ENCODE results near the gene PER2.
A peak's percentile ranks its signal among the peaks of the same experiment; 100 is the strongest.

The PER2 gene

GRCh38 chr2:238238766-238239542 is 49.5 kb downstream of the PER2 start:
- H2BK5ac ChIP-seq (ENCODE audit: low read depth, low read length, poor library complexity): no peak overlapping the region
- no peaks in the 10 kb centered on the region for H3K36me3 ChIP-seq (ENCODE audit: control insufficient read depth in 1 of 2, insufficient read depth in 2 of 2, low read length in 2 of 2)
- H3K4me3 ChIP-seq (ENCODE audit: low read depth, low read length): peak overlapping the region; percentile 86
- H3K27ac ChIP-seq (ENCODE audit: low read depth, low read length): no peak overlapping the region
- DNase-seq: no peak
- H4K8ac ChIP-seq (ENCODE audit: low read depth, low read length): no peak overlapping the region
- H3K18ac ChIP-seq (ENCODE audit: low read length): no peak overlapping the region
- H3K23ac ChIP-seq (ENCODE audit: low read length): no peak overlapping the region
- peaks cover 0 to 16% of the 10 kb centered on the region in 2 experiments for H3K4me1 ChIP-seq (ENCODE audit: control insufficient read depth in 1 of 2, insufficient read depth in 2 of 2, low read length in 2 of 2)
- H3K27me3 ChIP-seq (ENCODE audit: insufficient read depth, low read length): peaks cover 29% of the 10 kb centered on the region
- no peak overlapping the region for H4K91ac ChIP-seq (ENCODE audit: low read depth, low read length)
- H2AFZ ChIP-seq (ENCODE audit: insufficient read depth, low read length, poor library complexity): no peak overlapping the region
- no peak overlapping the region for H2BK120ac ChIP-seq (ENCODE audit: insufficient read depth, low read length, poor library complexity)
- H3K9me3 ChIP-seq (ENCODE audit: insufficient read depth, low read depth, low read length): peaks cover 8% of the 10 kb centered on the region
- no peak overlapping the region for H4K12ac ChIP-seq (ENCODE audit: low read depth, low read length)
- no peak overlapping the region for H2AK5ac ChIP-seq (ENCODE audit: low read length)
- H3K4ac ChIP-seq (ENCODE audit: low read depth, low read length): no peak overlapping the region
- H3K79me2 ChIP-seq (ENCODE audit: control insufficient read depth, insufficient read depth, low read length, poor library complexity): peaks cover 4% of the 10 kb centered on the region
- peaks cover 7% of the 10 kb centered on the region for H3K79me1 ChIP-seq (ENCODE audit: low read length)
- no peak overlapping the region for H3K9ac ChIP-seq (ENCODE audit: low read length)
- no CpG with 5 or more reads among the region's 75 CpGs for WGBS (ENCODE audit: extremely low coverage, insufficient coverage, insufficient read length)
- peak overlapping the region; percentile 97 for H3K4me2 ChIP-seq (ENCODE audit: low read length)
- no peak overlapping the region for H2BK12ac ChIP-seq (ENCODE audit: low read length)
- no peak overlapping the region for H3K14ac ChIP-seq (ENCODE audit: low read length)

- WGBS (ENCODE audit: extremely low coverage, insufficient coverage, insufficient read length): no CpG with 5 or more reads among the region's 5 CpGs
- no peak overlapping the region for H3K4ac ChIP-seq (ENCODE audit: low read depth, low read length)
- H3K4me3 ChIP-seq (ENCODE audit: low read depth, low read length): no peak overlapping the region
- no peak overlapping the region for H3K14ac ChIP-seq (ENCODE audit: low read length)
- no peak overlapping the region for H2BK120ac ChIP-seq (ENCODE audit: insufficient read depth, low read length, poor library complexity)
- no peak for DNase-seq
- H3K9me3 ChIP-seq (ENCODE audit: insufficient read depth, low read depth, low read length): peaks cover 8% of the 10 kb centered on the region
- peaks cover 0 to 16% of the 10 kb centered on the region in 2 experiments for H3K4me1 ChIP-seq (ENCODE audit: control insufficient read depth in 1 of 2, insufficient read depth in 2 of 2, low read length in 2 of 2)
- peaks cover 4% of the 10 kb centered on the region for H3K79me2 ChIP-seq (ENCODE audit: control insufficient read depth, insufficient read depth, low read length, poor library complexity)
- no peak overlapping the region for H2AK5ac ChIP-seq (ENCODE audit: low read length)
- H4K8ac ChIP-seq (ENCODE audit: low read depth, low read length): no peak overlapping the region
- peaks cover 7% of the 10 kb centered on the region for H3K79me1 ChIP-seq (ENCODE audit: low read length)
- no peak overlapping the region for H3K18ac ChIP-seq (ENCODE audit: low read length)
- H3K23ac ChIP-seq (ENCODE audit: low read length): no peak overlapping the region
- H3K9ac ChIP-seq (ENCODE audit: low read length): no peak overlapping the region
- peaks cover 29% of the 10 kb centered on the region for H3K27me3 ChIP-seq (ENCODE audit: insufficient read depth, low read length)
- no peak overlapping the region for H2BK5ac ChIP-seq (ENCODE audit: low read depth, low read length, poor library complexity)
- no peak overlapping the region for H2BK12ac ChIP-seq (ENCODE audit: low read length)
- H2AFZ ChIP-seq (ENCODE audit: insufficient read depth, low read length, poor library complexity): no peak overlapping the region
- no peak overlapping the region for H4K12ac ChIP-seq (ENCODE audit: low read depth, low read length)
- H3K36me3 ChIP-seq (ENCODE audit: control insufficient read depth in 1 of 2, insufficient read depth in 2 of 2, low read length in 2 of 2): no peaks in the 10 kb centered on the region
- no peak overlapping the region for H4K91ac ChIP-seq (ENCODE audit: low read depth, low read length)
- H3K4me2 ChIP-seq (ENCODE audit: low read length): no peak overlapping the region
- no peak overlapping the region for H3K27ac ChIP-seq (ENCODE audit: low read depth, low read length)
Measured at GRCh38 chr2:238238311-238238765, 50.1 kb downstream of the PER2 start.

- Histone ChIP-seq H4K8ac (ENCODE audit: low read depth, low read length) (no peak overlapping the region), H3K4ac (ENCODE audit: low read depth, low read length) (no peak overlapping the region), H3K79me2 (ENCODE audit: control insufficient read depth, insufficient read depth, low read length, poor library complexity) (peaks cover 4% of the 10 kb centered on the region), H2BK120ac (ENCODE audit: insufficient read depth, low read length, poor library complexity) (no peak overlapping the region), H3K4me2 (ENCODE audit: low read length) (no peak overlapping the region), H3K23ac (ENCODE audit: low read length) (no peak overlapping the region), H3K4me1 (ENCODE audit: control insufficient read depth in 1 of 2, insufficient read depth in 2 of 2, low read length in 2 of 2) (peaks cover 0 to 16% of the 10 kb centered on the region in 2 experiments), H2AK5ac (ENCODE audit: low read length) (no peak overlapping the region), H3K9ac (ENCODE audit: low read length) (no peak overlapping the region), H3K9me3 (ENCODE audit: insufficient read depth, low read depth, low read length) (peaks cover 8% of the 10 kb centered on the region), H3K36me3 (ENCODE audit: control insufficient read depth in 1 of 2, insufficient read depth in 2 of 2, low read length in 2 of 2) (no peaks in the 10 kb centered on the region), H3K27me3 (ENCODE audit: insufficient read depth, low read length) (peaks cover 29% of the 10 kb centered on the region), H3K14ac (ENCODE audit: low read length) (no peak overlapping the region), H3K79me1 (ENCODE audit: low read length) (peaks cover 7% of the 10 kb centered on the region), H2BK5ac (ENCODE audit: low read depth, low read length, poor library complexity) (no peak overlapping the region), H2BK12ac (ENCODE audit: low read length) (no peak overlapping the region), H4K12ac (ENCODE audit: low read depth, low read length) (no peak overlapping the region), H2AFZ (ENCODE audit: insufficient read depth, low read length, poor library complexity) (no peak overlapping the region), H3K4me3 (ENCODE audit: low read depth, low read length) (no peak overlapping the region), H4K91ac (ENCODE audit: low read depth, low read length) (no peak overlapping the region), H3K18ac (ENCODE audit: low read length) (no peak overlapping the region), H3K27ac (ENCODE audit: low read depth, low read length) (no peak overlapping the region)
- no CpG with 5 or more reads among the region's 11 CpGs for WGBS (ENCODE audit: extremely low coverage, insufficient coverage, insufficient read length)
- DNase-seq: no peak
Measured at GRCh38 chr2:238237431-238238135, 50.8 kb downstream of the PER2 start.

GRCh38 chr2:238236571-238236970 is 51.8 kb downstream of the PER2 start:
- H3K23ac ChIP-seq (ENCODE audit: low read length): no peak overlapping the region
- WGBS (ENCODE audit: extremely low coverage, insufficient coverage, insufficient read length): no CpG with 5 or more reads among the region's 4 CpGs
- DNase-seq: no peak
- H3K18ac ChIP-seq (ENCODE audit: low read length): no peak overlapping the region
- H3K4me2 ChIP-seq (ENCODE audit: low read length): no peak overlapping the region
- no peak overlapping the region for H3K14ac ChIP-seq (ENCODE audit: low read length)
- H2BK120ac ChIP-seq (ENCODE audit: insufficient read depth, low read length, poor library complexity): no peak overlapping the region
- peaks cover 7% of the 10 kb centered on the region for H3K79me1 ChIP-seq (ENCODE audit: low read length)
- H3K4ac ChIP-seq (ENCODE audit: low read depth, low read length): no peak overlapping the region
- peaks cover 29% of the 10 kb centered on the region for H3K27me3 ChIP-seq (ENCODE audit: insufficient read depth, low read length)
- no peak overlapping the region for H3K4me3 ChIP-seq (ENCODE audit: low read depth, low read length)
- no peak overlapping the region for H3K9ac ChIP-seq (ENCODE audit: low read length)
- no peak overlapping the region for H2AK5ac ChIP-seq (ENCODE audit: low read length)
- peaks cover 8% of the 10 kb centered on the region for H3K9me3 ChIP-seq (ENCODE audit: insufficient read depth, low read depth, low read length)
- H4K91ac ChIP-seq (ENCODE audit: low read depth, low read length): no peak overlapping the region
- H3K79me2 ChIP-seq (ENCODE audit: control insufficient read depth, insufficient read depth, low read length, poor library complexity): peaks cover 4% of the 10 kb centered on the region
- H4K8ac ChIP-seq (ENCODE audit: low read depth, low read length): no peak overlapping the region
- no peaks in the 10 kb centered on the region for H3K36me3 ChIP-seq (ENCODE audit: control insufficient read depth in 1 of 2, insufficient read depth in 2 of 2, low read length in 2 of 2)
- H3K27ac ChIP-seq (ENCODE audit: low read depth, low read length): no peak overlapping the region
- no peak overlapping the region for H4K12ac ChIP-seq (ENCODE audit: low read depth, low read length)
- no peak overlapping the region for H2AFZ ChIP-seq (ENCODE audit: insufficient read depth, low read length, poor library complexity)
- no peak overlapping the region for H2BK12ac ChIP-seq (ENCODE audit: low read length)
- peaks cover 0 to 16% of the 10 kb centered on the region in 2 experiments for H3K4me1 ChIP-seq (ENCODE audit: control insufficient read depth in 1 of 2, insufficient read depth in 2 of 2, low read length in 2 of 2)
- H2BK5ac ChIP-seq (ENCODE audit: low read depth, low read length, poor library complexity): no peak overlapping the region

All from trophoblast cell (in vitro differentiated cells and primary cell).